Vagina (tissue), 2 donors: ENCODE results near the gene PPP4C. TPM values are rescaled to one million over a fixed set of nuclear protein-coding genes. Genes with fewer than 3 reads are reported as not detected.

Experiments used
- DNase-seq, 2 donors: peaks; one replicate each; pipeline ENCODE4 v3.0.0-alpha.2; 2017; ENCODE audit errors: extremely low spot score in 2 of 2
- H3K27ac ChIP-seq: fragments of 200-600 bp; sonication (generic); one replicate; pipeline ENCODE4 v1.5.1; 2019
- H3K27me3 ChIP-seq: fragments of 200-600 bp; sonication (generic); one replicate; pipeline ENCODE4 v1.5.1; 2019
- H3K36me3 ChIP-seq, 2 donors: fragments of 200-600 bp; sonication (generic); one replicate each; pipeline ENCODE4 v1.5.1; 2017 to 2019
- H3K4me1 ChIP-seq: fragments of 200-600 bp; sonication (generic); one replicate; pipeline ENCODE4 v1.5.1; 2019
- H3K4me3 ChIP-seq, 2 donors: fragments of 200-600 bp; sonication (generic); 1 replicate in 1 of 2; 2 replicates in 1 of 2; pipeline ENCODE4 v1.5.1; 2016 to 2019
- H3K9me3 ChIP-seq: fragments of 200-600 bp; sonication (generic); one replicate; pipeline ENCODE4 v1.5.1; 2019
- CTCF ChIP-seq, 3 experiments: fragments of 450-650 bp in 2 of 3; fragments of 200-600 bp in 1 of 3; sonication (generic) in 1 of 3; IDR thresholded peaks; one replicate each; pipeline ENCODE4 v1.5.1; 2017 to 2019; ENCODE audit warnings: antibody characterized with exemption in 3 of 3, mild to moderate bottlenecking in 2 of 3, moderate library complexity in 2 of 3
- POLR2A ChIP-seq, 2 donors: fragments of 450-650 bp; IDR thresholded peaks; one replicate each; pipeline ENCODE4 v1.6.1; 2017; ENCODE audit warnings: antibody characterized with exemption in 2 of 2, mild to moderate bottlenecking in 2 of 2, moderate library complexity in 2 of 2
- POLR2AphosphoS5 ChIP-seq, 2 donors: sonication (generic); formaldehyde crosslinking; IDR thresholded peaks; one replicate each; pipeline ENCODE4 v1.9.0; 2017; ENCODE audit warnings: antibody characterized with exemption in 2 of 2, mild to moderate bottlenecking in 2 of 2, low read depth in 1 of 2; ENCODE audit not compliant: insufficient read depth in 1 of 2
- intact Hi-C: fragments of 100-400 bp; cut with DNase I; formaldehyde crosslinking; loops from one replicate; pipeline ENCODE4 v1.15.1; 2023
- total RNA-seq: library from RNA; depleted of rRNA; stranded (reverse); fragments of >200 nt; gene quantifications from one replicate; pipeline ENCODE4 v1.2.3, GENCODE V29; 2016

The PPP4C gene
- 60.4 TPM for total RNA-seq

GRCh38 chr16:30075503-30076275 is at the start of gene PPP4C:
PPP4C (plus strand) TSS chr16:30075994; CDS start chr16:30076378, 384 bp downstream.
- peak within 1 kb of the TSS; percentile 84 to 100 for H3K4me3 ChIP-seq
- H3K27me3 ChIP-seq: no peaks in the 10 kb centered on the region
- peak in 1 of 2 donors; percentile 46 for TF ChIP-seq POLR2A (IDR thresholded peaks at IDR 0.05)
- TF ChIP-seq POLR2AphosphoS5 (IDR thresholded peaks at IDR 0.05; ENCODE audit: insufficient read depth in 1 of 2, low read depth in 1 of 2): peak; percentile 86 to 91
- peak in 1 of 3 experiments; percentile 13 for TF ChIP-seq CTCF (IDR thresholded peaks at IDR 0.05)
- peaks cover 37% of the 10 kb centered on the region for H3K4me1 ChIP-seq
- peaks cover 0 to 33% of the 10 kb centered on the region in 2 donors for H3K36me3 ChIP-seq
- peak within 1 kb of the TSS; percentile 94 for H3K27ac ChIP-seq
- intact Hi-C loops: loop anchor here (5.0 kb wide), 1 partner anchor 462 kb away; no protein-coding TSS in a partner anchor
- no peak for DNase-seq
- no peaks in the 10 kb centered on the region for H3K9me3 ChIP-seq

GRCh38 chr16:30026449-30026848 is 49.3 kb upstream of the PPP4C start:
- DNase-seq: peak in 1 of 2 donors; percentile 94
- no peaks in the 10 kb centered on the region for H3K9me3 ChIP-seq
- H3K4me1 ChIP-seq: peaks cover 14% of the 10 kb centered on the region
- intact Hi-C loops: no loop called here
- peaks cover 7% of the 10 kb centered on the region for H3K27me3 ChIP-seq
- no peaks in the 10 kb centered on the region for H3K36me3 ChIP-seq
- H3K4me3 ChIP-seq: no peak overlapping the region
- TF ChIP-seq POLR2AphosphoS5 (IDR thresholded peaks at IDR 0.05; ENCODE audit: insufficient read depth in 1 of 2, low read depth in 1 of 2) (no peak), POLR2A (IDR thresholded peaks at IDR 0.05) (no peak), CTCF (IDR thresholded peaks at IDR 0.05) (no peak)
- H3K27ac ChIP-seq: no peak overlapping the region

GRCh38 chr16:30027588-30028437 is 48.0 kb upstream of the PPP4C start:
- TF ChIP-seq CTCF (IDR thresholded peaks at IDR 0.05) (no peak), POLR2AphosphoS5 (IDR thresholded peaks at IDR 0.05; ENCODE audit: insufficient read depth in 1 of 2, low read depth in 1 of 2) (no peak)
- H3K4me1 ChIP-seq: peaks cover 9% of the 10 kb centered on the region
- peaks cover 7% of the 10 kb centered on the region for H3K27me3 ChIP-seq
- no peak overlapping the region for H3K27ac ChIP-seq
- DNase-seq: no peak
- no peaks in the 10 kb centered on the region for H3K36me3 ChIP-seq
- no peak overlapping the region for H3K4me3 ChIP-seq
- no peaks in the 10 kb centered on the region for H3K9me3 ChIP-seq
- intact Hi-C loops: no loop called here

GRCh38 chr16:30028438-30029076 is 47.2 kb upstream of the PPP4C start:
- no peak for DNase-seq
- Histone ChIP-seq H3K4me1 (peaks cover 9% of the 10 kb centered on the region), H3K27me3 (peaks cover 7% of the 10 kb centered on the region), H3K4me3 (no peak overlapping the region), H3K9me3 (no peaks in the 10 kb centered on the region), H3K27ac (no peak overlapping the region), H3K36me3 (no peaks in the 10 kb centered on the region)
- intact Hi-C loops: no loop called here
- TF ChIP-seq POLR2AphosphoS5 (IDR thresholded peaks at IDR 0.05; ENCODE audit: insufficient read depth in 1 of 2, low read depth in 1 of 2) (no peak), POLR2A (IDR thresholded peaks at IDR 0.05) (no peak), CTCF (IDR thresholded peaks at IDR 0.05) (no peak)
